GM20431 (cell line): ENCODE data around the gene PHF23.
"Not testable (repeated sequence)": the region's sequence is repeated elsewhere in the genome, so short reads cannot be mapped to it uniquely, and the experiment has no call there.

Experiments used
- in situ Hi-C: fragments of 300-500 bp; cut with MseI, MboI; formaldehyde crosslinking; loops from one replicate; pipeline ENCODE4 v1.15.0; 2020; ENCODE audit warnings: low sequenced_read_pairs; ENCODE audit not compliant: unreplicated experiment

Gene PHF23

DNA sequence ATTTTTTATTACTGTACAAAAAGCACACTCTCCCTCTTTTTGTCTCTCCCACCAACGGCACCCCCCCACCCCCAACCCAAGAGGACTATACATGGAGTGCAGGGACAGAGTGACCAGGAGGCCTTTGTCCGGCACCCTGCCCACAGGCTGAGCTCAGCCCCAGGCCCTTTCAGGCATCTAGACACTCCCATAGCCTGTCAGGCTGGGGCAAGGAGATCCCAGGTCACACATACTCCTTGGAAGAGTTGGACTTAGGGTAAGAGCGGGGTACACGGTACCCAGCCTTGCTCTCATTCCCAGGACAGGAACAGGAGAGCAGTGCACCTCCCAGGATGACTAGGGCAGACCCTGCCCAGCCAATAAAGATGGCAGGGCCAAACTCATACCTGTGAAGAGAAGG, 20.9 kb upstream of the PHF23 start:
- in situ Hi-C loops = no loop called here

DNA sequence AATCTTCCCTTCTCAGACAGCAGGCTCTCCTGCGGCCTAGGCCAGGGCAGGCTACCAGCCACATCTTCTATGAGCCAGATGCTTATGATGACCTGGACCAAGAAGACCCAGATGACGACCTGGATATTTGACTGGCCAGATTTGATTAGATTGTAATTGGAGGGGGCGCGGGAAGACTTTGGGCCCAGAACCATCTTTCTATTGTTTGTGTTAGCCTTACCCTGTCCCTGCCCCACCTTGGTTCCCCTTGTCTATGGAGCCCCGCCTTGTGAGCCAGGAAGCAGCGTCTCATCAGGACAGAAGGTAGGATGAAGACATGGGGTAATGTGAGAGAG, 20.3 kb upstream of the PHF23 start:
- in situ Hi-C loops = no loop called here

GRCh38 chr17:7258731-7259554, 19.7 kb upstream of the PHF23 start:
- in situ Hi-C loops = no loop called here

DNA sequence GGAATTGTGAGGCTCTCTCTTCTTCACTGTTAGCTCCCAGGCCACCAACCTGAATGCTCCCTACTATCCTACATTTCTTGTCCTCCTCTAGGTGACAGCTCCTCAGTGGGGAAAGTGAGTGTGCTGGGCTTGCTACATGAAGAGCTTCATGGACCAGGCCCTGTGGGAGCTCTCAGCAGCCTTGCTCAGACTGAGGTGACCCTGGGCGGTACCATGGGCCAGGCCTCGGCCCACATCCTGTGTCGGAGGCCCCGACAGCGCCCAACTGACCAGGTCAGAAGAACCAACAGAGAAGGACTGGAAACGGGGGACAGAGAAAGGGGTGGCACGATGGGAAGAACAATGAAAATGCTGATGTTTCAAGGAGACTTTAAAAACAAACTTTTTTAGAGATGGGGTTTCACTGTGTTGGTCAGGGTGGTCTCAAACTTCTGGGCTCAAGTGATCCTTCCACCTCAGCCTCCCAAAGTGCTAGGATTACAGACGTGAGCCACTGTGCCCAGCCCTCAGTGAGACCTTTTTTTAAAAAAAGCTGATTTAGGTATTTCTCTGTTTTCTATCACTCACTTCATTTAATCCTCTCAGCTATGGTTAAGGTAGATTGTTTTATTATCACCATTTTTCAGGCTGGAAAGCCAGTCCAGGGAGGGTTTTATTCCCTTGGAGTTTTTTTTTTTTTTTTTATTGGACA, 17.7 kb upstream of the PHF23 start:
- in situ Hi-C loops = no loop called here

GRCh38 chr17:7254511-7254910, 15.3 kb upstream of the PHF23 start:
- in situ Hi-C loops = no loop called here

DNA sequence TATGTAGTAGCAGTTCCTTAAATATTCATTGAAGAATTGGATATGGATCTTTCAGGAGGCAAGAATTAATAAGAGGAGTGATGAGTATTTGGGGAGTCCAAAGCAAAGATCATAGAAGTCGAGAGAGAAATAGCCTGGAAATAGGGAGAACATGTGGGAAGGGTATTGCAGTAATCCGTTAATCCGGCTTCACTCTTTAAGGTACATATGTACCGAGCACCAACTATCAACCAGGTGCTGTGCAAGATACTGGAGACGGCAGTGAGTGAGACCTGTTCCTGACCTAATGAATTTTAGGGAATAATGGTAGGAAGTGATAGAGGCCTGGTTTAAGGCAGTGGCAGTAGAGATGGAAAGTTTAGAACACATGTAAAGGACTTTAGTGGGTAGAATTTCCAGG, 13.8 kb upstream of the PHF23 start:
- in situ Hi-C loops = no loop called here

DNA sequence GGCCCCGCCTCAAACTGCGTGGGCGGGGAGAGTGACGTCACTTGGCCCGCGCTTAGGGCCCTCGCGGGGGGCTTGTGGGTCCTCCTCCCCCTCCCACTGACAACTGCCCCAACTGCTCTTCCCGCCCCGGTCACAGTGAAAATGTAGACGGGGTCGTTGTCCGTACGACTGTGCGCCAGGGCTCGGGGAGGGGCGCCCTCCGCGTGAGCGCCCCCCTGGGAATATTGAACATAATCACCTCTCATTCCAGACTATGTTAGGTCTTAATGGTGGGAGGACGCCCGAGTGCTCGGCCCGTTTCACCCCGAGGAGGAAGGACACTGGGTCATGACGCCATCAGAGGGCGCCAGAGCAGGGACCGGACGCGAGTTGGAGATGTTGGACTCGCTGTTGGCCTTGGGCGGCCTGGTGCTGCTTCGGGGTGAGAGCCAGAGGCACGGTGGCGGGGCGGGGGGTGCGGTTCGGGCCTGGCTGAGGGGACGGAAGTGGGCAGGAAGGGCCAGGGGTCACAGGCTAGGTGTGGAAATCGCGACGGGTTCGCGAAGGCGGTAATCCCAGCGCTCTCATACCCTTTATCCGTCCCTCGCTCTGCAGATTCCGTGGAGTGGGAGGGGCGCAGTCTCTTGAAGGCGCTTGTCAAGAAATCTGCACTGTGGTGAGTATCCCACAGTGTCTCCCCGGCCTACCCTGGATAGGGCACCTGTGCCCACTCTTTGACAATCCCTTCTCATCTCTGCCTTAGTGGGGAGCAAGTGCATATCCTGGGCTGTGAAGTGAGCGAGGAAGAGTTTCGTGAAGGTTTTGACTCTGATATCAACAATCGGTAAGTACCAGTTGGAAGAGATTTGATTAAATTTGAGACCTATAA, 13.2 kb upstream of the PHF23 start, which contains the start of gene ELP5:
Gene ELP5, plus strand, starts transcription at position 40 of the 868 bp plus-strand sequence. Its CDS starts 336 bp downstream, at position 376.
- in situ Hi-C loops = no loop called here

- in situ Hi-C loops = no loop called here
These were observed 12.5 kb upstream of the PHF23 start, which contains the start of gene CTDNEP1 for GRCh38 chr17:7251661-7252175. Gene CTDNEP1, minus strand, starts transcription at chr17:7251734. Its CDS starts 438 bp downstream, at chr17:7251296.

DNA sequence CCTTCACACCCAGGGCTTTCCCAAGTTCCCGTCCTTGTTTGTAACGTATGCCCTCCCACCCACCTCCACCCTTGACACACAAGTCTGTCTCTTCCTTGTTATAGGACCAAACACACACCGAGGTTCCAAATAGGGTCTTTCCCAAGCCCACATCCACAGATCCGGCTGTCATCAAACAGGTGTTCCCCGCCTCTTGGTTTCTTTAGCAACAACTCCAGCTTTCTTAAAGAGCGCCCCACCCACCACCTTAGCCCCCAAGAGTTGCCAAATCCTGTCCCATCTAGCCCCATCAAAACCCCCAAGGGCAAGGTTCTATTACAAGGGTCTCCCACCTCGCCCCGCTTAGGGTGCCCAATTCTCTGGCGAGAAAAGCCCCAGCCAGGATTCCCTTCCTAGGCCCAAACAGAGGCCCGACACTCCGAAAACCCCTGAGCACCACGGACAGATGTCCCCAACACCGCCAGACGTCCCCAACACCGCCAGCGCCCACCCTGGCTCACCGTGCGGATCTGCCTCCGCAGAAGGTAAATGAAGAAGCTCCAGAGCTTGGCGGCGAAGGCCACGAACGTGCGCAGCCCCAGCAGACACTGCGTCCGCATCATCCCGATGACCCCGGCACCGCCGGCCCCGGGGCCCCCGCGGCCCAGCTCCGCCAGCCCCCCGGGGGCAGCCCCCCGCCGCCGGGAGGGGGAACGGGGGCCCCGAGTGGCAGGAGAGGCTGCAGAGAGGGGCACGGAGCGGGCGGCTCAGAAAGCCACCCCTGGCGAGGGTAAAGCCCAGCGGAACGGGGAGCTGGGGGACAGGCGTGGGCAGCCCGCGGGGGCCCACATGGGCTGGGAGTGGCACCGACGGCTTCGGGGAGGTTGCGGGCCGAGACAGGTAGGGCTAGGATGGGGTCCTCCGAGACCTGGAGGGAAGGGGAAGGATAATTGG, 11.7 kb upstream of the PHF23 start:
- in situ Hi-C loops = no loop called here

DNA sequence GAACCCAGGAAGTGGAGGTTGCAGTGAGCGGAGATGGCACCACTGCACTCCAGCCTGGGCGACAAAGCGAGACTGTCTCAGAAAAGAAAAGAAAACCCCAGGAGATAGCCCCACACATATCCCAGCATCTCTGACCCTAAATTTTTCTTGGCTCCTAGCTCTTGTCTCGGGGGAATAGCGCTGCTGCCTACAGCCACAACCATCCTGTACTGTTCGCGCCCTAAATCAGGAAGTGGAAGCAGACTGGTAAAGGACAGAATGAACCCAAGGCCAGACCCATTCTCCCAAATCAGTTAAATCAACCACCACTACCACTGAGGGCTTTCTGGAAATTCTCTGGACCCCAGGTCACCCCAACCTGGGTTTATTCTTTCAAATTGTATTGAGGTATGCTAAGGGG, 10.6 kb upstream of the PHF23 start:
- in situ Hi-C loops = no loop called here

GRCh38 chr17:7249214-7249613, 10.0 kb upstream of the PHF23 start:
- in situ Hi-C loops = no loop called here

DNA sequence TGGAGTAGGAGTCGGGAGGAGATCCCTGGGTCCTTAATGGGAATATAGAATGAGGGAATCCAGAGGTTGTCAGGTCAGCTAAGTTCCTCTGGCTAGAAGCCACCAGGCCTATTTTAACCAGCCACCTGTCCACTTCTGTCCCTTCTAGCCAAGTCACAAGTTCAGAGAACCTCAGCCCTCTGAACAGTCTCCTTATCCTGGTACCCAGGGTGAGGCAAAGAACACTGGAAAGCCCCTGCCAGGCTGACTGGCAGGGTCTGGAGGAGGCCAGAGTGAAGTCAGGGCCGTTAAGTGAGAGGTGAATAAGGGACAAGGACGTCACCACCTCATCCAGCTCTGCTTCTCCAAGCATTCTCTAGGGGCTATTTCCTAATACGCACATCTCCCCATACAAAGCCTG, 9.5 kb upstream of the PHF23 start:
- in situ Hi-C loops = no loop called here

DNA sequence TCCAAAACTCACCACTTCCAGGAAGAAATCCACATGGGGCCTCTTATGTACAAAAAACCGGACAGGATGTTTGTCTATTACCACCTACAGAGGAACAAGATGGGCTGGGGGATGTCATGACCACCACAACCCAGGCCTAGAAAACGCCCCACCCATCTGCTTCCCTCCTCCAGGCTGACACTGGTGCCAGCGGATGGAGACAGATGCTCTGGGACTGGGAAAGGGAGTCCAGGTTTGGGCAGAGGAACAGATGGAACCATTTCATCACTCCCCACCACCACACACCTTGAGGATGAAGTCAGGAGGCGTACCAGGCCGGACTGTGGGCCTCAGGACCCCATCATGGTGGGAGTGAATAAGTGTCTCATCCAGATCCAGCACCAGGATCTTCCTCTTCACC, 7.5 kb upstream of the PHF23 start:
- in situ Hi-C loops = no loop called here

GRCh38 chr17:7243838-7244237, 4.6 kb upstream of the PHF23 start:
- in situ Hi-C loops = not testable (repeated sequence)

DNA sequence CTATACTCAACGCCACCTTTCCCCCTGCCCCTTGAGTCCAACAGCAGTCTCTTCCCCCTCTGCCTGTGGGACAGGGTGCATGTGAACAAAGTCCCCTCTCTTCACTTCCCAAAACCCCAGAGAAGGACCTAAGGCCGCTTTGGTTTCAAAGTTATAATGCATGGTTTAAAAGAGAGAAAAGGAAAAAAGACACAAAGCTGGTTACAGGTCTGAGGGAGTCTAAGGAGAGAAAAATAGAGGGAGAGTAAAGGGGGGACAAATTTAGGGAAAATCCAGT, 4.1 kb upstream of the PHF23 start:
- in situ Hi-C loops = no loop called here

GRCh38 chr17:7242717-7243452, 3.6 kb upstream of the PHF23 start:
- in situ Hi-C loops = no loop called here

- in situ Hi-C loops = no loop called here
These were observed 2.8 kb upstream of the PHF23 start, which contains the start of gene GABARAP for GRCh38 chr17:7241783-7242716. Gene GABARAP, minus strand, starts transcription at chr17:7242449. Its CDS starts 119 bp downstream, at chr17:7242330.
